IPS-18a (cell line): ENCODE results near the gene ARFGEF3.
"Not testable (repeated sequence)": the region's sequence is repeated elsewhere in the genome, so short reads cannot be mapped to it uniquely, and the experiment has no call there.

Experiments
- H3K27ac ChIP-seq: one replicate; pipeline ENCODE4 v1.5.1; 2013; ENCODE audit warnings: low read length
- H3K27me3 ChIP-seq: one replicate; pipeline ENCODE4 v1.6.1; 2013; ENCODE audit warnings: mild to moderate bottlenecking, low read length; ENCODE audit not compliant: control insufficient read depth, insufficient read depth
- H3K36me3 ChIP-seq: one replicate; pipeline ENCODE4 v1.6.1; 2013; ENCODE audit warnings: low read depth, low read length; ENCODE audit not compliant: control insufficient read depth
- H3K4me1 ChIP-seq: one replicate; pipeline ENCODE4 v1.6.1; 2013; ENCODE audit warnings: low read depth, low read length; ENCODE audit not compliant: control insufficient read depth
- H3K4me3 ChIP-seq: one replicate; pipeline ENCODE4 v1.5.1; 2013; ENCODE audit warnings: low read length
- H3K9ac ChIP-seq: one replicate; pipeline ENCODE4 v1.6.1; 2013; ENCODE audit warnings: mild to moderate bottlenecking, low read length, moderate library complexity
- H3K9me3 ChIP-seq: one replicate; pipeline ENCODE4 v1.6.1; 2013; ENCODE audit warnings: low read depth, low read length; ENCODE audit not compliant: control insufficient read depth

Gene ARFGEF3

DNA sequence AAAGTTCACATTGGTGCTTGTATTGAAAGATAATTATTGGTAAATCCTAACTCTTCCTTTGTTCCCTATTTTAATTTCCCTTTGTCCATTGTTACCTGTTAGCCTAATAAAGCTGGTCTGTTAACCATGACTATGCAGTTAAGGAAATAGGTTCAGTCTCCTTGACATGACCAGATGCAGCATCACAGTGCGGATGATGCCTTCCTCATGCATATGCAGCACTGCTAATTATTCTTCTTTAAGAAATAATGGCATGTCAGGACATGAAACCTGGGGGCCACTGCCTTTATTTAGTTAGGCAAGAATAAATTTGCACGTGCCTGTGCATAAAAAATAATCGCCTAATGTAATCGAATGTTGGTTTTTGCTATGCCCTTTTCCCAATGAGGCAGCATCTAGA, 40.1 kb downstream of the ARFGEF3 start:
- Histone ChIP-seq H3K27me3 (no peaks in the 10 kb centered on the region), H3K9ac (no peak overlapping the region), H3K4me1 (peaks cover 15% of the 10 kb centered on the region), H3K4me3 (no peak overlapping the region), H3K27ac (no peak overlapping the region), H3K9me3 (no peaks in the 10 kb centered on the region), H3K36me3 (no peaks in the 10 kb centered on the region)

DNA sequence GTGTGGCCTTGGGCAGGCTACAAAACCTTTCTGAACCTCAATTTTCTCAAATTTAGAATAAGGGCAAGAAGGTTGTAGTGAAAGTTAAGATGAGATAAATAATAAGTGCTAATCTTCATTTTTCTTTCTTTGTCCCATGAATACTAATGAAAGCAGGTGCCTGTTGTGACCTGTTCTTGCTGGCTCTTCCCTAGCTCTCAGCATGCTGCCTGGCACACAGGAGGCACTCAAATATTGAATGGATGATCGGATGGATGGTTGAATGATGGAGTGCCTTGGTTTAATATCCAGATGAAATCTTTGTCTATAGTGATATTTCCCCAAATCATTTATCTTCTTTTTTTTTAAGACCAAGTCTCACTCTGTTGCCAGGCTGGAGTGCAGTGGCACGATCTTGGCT, 41.6 kb downstream of the ARFGEF3 start:
- H3K36me3 ChIP-seq = no peaks in the 10 kb centered on the region
- H3K9ac ChIP-seq = no peak overlapping the region
- H3K27me3 ChIP-seq = no peaks in the 10 kb centered on the region
- no peak overlapping the region for H3K27ac ChIP-seq
- no peak overlapping the region for H3K4me3 ChIP-seq
- no peaks in the 10 kb centered on the region for H3K9me3 ChIP-seq
- H3K4me1 ChIP-seq = peaks cover 6% of the 10 kb centered on the region

DNA sequence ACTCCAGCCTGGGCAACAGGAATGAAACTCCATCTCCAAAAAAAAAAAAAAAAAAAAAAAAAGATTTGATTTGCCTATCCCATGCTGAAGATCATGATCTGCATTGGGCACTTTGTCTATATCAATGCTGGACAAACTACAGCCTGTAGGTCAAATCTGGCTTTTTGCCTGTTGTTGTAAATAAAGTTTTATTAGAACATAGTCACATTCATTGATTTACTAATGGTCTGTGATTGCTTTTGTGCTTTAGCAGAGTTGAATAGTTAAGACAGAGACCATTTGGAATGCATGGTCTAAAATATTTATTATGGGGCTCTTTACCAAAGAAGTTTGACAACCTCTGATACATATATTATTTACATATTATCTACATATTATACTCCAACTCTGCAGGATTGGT, 42.6 kb downstream of the ARFGEF3 start:
- H3K9ac ChIP-seq = no peak overlapping the region
- H3K9me3 ChIP-seq = no peaks in the 10 kb centered on the region
- no peak overlapping the region for H3K27ac ChIP-seq
- H3K4me1 ChIP-seq = no peaks in the 10 kb centered on the region
- H3K27me3 ChIP-seq = no peaks in the 10 kb centered on the region
- no peak overlapping the region for H3K4me3 ChIP-seq
- no peaks in the 10 kb centered on the region for H3K36me3 ChIP-seq

DNA sequence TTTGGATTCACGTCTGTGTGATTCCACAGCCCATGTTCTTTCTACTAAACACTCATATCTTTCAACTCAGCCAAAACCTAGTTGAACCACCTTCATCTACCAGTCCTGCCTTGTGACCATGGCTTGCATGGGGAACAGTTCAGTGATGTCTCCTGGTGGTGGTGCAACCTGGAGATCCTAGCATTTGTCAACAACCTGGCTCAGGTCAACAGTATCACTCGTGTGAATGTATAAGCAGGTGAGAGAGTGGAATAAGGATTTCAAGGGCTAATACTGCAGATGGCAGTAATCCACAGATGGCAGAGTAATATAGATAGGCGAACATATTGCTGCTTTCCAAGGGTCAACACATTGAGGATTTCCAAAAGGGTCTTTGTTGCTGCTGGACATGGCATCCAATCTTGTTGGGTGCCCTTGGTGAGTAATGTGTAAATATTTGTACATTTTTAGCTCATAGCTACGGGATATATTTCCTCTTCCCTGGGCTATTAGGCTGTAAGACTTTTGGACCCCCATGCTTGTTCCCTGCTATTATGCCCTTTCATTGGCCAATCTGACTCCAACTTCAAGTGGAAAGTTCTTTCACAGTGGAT, 43.1 kb downstream of the ARFGEF3 start:
- no peaks in the 10 kb centered on the region for H3K9me3 ChIP-seq
- H3K27ac ChIP-seq = no peak overlapping the region
- H3K4me3 ChIP-seq = no peak overlapping the region
- H3K4me1 ChIP-seq = no peaks in the 10 kb centered on the region
- no peak overlapping the region for H3K9ac ChIP-seq
- H3K27me3 ChIP-seq = no peaks in the 10 kb centered on the region
- peaks cover 1% of the 10 kb centered on the region for H3K36me3 ChIP-seq

DNA sequence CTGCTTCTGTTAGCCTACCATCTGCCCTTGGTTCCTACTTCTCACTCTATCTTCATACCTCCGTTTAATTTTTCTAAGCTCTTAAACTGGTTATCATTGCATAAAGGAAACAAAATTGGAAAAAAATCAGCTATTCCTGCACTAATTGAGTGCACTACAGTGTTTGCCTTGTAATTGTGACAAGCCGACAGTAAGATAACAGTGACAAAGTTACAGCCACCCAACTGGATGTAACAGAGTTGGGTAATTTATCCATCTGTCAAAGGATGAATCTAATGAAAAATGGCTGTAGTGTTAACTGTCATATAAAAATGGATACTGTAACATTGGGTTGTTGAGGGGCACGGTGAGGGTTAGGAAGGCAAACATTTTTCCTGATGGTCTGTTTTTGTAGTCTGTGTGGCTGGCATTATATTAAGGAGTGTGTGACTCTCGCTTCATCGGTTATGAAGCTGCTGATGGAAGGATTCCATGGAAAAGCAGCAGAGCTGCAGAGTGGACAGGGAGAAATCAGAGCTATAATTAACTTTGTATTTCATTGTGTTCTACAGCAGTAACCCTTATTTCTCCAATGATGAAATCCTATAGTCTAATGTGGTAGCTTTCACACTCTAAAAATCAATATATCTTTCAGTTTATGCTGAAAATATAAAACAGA, 43.8 kb downstream of the ARFGEF3 start:
- Histone ChIP-seq H3K27me3 (no peaks in the 10 kb centered on the region), H3K9ac (no peak overlapping the region), H3K36me3 (peaks cover 2% of the 10 kb centered on the region), H3K4me3 (no peak overlapping the region), H3K4me1 (no peaks in the 10 kb centered on the region), H3K9me3 (no peaks in the 10 kb centered on the region), H3K27ac (no peak overlapping the region)

DNA sequence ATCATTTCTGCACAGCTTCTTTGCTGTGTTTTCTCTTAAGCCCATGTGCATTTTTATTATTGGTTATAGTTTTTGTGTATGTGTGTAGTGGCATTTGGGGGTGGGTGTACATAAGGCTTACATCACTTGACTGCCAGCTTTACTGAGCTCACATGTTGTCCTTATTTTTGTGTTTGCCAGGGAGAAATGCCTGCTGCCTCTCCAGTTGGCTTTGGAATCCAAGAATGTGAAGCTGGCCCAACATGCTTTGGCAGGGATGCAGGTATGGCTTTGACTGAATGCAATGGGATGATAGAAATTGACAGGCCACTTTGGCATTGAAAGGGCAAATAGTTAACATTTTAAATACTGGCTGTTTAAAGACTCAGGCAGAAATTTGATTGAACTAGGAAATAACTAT, 45.1 kb downstream of the ARFGEF3 start:
- Histone ChIP-seq H3K4me1 (no peaks in the 10 kb centered on the region), H3K9me3 (no peaks in the 10 kb centered on the region), H3K27ac (no peak overlapping the region), H3K9ac (no peak overlapping the region), H3K36me3 (peaks cover 2% of the 10 kb centered on the region), H3K4me3 (no peak overlapping the region), H3K27me3 (no peaks in the 10 kb centered on the region)

DNA sequence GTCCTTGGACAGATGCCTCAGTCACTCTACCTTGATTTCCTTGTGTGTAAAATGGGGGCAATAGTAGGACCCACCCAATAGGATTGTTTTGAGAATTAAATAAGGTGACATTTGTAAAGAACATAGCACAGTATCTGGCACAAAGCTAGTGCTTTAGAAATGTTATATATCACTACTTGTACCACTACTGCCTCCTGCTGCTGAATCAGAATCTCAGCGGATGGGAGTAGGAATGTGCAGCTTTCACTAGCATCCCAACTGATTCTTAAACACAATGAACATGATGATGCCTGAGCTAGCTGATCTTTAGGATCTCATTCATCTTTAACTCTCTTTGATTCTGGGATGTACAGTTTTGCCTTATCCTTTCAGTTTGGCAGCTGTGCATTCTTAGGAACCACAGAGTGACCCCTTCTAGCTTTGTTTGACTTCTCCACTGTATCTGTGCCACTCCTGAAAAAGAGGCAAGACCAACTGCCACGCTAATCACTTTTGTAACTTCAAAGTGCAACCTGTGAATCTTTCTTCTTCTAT, 49.4 kb downstream of the ARFGEF3 start:
- Histone ChIP-seq H3K4me3 (no peak overlapping the region), H3K36me3 (peaks cover 2% of the 10 kb centered on the region), H3K4me1 (no peaks in the 10 kb centered on the region), H3K9me3 (no peaks in the 10 kb centered on the region), H3K27ac (no peak overlapping the region), H3K9ac (no peak overlapping the region), H3K27me3 (no peaks in the 10 kb centered on the region)

DNA sequence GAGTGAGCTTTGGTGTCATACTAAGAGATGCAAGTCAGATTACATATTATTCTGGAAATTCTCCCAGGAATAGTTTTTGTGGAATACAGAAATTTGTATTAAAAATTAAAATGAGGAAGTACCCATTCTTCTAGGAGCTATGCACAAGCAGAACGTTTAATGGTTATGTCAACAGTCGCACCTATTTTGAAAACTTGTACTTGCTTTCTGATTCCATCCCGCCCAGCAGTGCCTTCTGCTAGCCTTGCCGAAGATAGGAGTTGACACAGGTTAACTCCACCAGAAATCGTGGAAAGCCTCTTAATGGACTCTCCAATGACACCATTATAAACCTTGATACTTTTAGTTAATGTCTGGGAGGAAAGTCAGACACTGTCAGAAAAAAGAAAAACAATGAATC, 49.9 kb downstream of the ARFGEF3 start:
- Histone ChIP-seq H3K4me1 (no peaks in the 10 kb centered on the region), H3K9ac (no peak overlapping the region), H3K27me3 (no peaks in the 10 kb centered on the region), H3K27ac (no peak overlapping the region), H3K36me3 (peaks cover 2% of the 10 kb centered on the region), H3K4me3 (no peak overlapping the region), H3K9me3 (no peaks in the 10 kb centered on the region)

DNA sequence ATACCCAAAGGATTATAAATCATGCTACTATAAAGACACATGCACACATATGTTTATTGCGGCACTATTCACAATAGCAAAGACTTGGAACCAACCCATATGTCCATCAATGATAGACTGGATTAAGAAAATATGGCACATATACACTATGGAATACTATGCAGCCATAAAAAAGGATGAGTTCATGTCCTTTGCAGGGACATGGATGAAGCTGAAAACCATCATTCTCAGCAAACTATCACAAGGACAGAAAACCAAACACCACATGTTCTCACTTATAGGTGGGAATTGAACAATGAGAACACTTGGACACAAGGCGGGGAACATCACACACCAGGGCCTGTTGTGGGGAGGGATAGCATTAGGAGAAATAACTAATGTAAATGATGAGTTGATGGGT, 50.8 kb downstream of the ARFGEF3 start:
- not testable (repeated sequence) for H3K27me3 ChIP-seq, H3K9me3 ChIP-seq, H3K4me3 ChIP-seq, H3K4me1 ChIP-seq, H3K27ac ChIP-seq, H3K9ac ChIP-seq, H3K36me3 ChIP-seq

DNA sequence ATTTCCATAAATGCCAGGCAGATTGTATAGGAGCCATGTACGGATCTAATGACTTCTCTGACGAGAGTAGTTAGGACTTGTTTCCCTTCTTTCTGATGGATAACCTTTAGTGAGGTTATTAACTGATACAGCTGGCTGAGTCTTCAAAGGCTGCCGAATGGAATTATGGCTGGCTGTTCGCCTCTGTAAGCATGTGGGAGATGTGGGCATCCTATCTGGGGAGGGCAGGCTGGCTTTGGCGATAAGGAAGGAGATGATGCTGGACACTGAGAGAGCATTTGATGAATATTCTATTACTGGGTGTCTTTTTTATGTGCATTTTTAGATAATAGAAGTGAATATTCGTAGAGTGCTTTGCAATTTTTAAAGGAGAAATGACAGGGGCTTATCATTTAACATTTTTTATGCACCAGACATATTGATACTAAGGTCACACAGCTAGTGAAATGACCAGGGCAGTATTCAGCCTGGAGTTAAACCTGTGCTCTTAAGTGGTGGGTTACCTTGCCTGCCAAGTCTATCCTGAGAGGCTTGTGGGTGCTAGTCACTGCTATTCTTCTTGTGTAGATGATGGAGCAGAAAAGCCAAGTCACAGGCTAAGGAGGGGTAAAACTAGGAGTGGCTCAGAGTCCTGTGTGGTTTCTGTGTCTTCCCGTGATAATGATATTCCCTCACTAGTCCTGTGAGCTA, 53.5 kb downstream of the ARFGEF3 start:
- Histone ChIP-seq H3K9ac (no peak overlapping the region), H3K27me3 (no peaks in the 10 kb centered on the region), H3K27ac (no peak overlapping the region), H3K4me1 (no peaks in the 10 kb centered on the region), H3K9me3 (no peaks in the 10 kb centered on the region), H3K36me3 (no peaks in the 10 kb centered on the region), H3K4me3 (no peak overlapping the region)

DNA sequence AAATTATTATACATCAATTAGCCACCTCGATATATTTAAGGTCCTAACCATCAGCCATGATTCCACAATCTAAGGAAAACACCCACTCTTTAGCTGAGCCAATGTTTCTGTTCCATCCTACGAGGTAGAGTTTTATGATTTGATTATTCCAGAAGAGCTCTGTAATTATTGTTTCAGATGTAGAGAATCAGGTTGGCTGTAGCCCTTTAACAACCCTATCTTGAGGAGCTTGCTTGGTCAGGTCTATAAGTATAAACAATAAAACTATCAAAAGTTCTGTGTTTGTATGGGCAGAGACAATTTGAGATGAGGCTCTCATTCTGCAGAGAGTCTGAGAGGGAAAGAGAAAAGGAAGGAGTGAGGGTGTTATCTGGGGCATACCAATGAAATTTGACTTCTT, 56.7 kb downstream of the ARFGEF3 start, which contains the start of gene PBOV1:
PBOV1 (minus strand) TSS at position 43 of the 400 bp plus-strand sequence. CDS start 96 bp downstream, outside the sequence.
- Histone ChIP-seq H3K27me3 (no peaks in the 10 kb centered on the region), H3K27ac (no peak within 1 kb of the TSS), H3K9me3 (no peaks in the 10 kb centered on the region), H3K4me3 (no peak within 1 kb of the TSS), H3K4me1 (peaks cover 5% of the 10 kb centered on the region), H3K36me3 (no peaks in the 10 kb centered on the region), H3K9ac (no peak within 1 kb of the TSS)
